ENCODE measurements around the gene DBNDD2. TPM values are rescaled to one million over a fixed set of nuclear protein-coding genes. Genes with fewer than 3 reads are reported as not detected.

The DBNDD2 gene
- polyA plus RNA-seq, 1 donor from 2014 or later, result not detected

DNA sequence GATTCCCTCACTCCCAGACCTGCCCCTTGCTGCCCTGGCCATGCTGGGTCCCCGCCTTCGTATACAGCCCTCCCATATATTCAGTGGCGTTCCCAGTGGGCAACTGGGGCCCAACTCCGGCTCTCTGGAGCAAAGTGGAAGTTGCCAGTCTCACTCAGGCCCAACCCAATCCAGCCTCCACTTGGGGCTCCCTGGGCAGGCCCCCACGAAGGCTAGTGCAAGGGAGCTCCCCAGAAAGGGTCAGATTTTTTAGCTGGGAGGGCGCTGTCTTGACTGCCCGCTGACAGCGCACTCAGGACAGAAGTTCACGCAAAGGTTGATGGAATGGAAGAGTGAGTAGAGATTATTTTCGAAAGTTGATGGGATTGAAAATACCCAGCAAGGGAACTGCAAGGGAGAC, 35.8 kb upstream of the DBNDD2 start:
- Mint-ChIP-seq H3K4me3 (peak overlapping the region in 1 of 4 donors; percentile 56), H3K36me3 (no peaks in the 10 kb centered on the region)

DNA sequence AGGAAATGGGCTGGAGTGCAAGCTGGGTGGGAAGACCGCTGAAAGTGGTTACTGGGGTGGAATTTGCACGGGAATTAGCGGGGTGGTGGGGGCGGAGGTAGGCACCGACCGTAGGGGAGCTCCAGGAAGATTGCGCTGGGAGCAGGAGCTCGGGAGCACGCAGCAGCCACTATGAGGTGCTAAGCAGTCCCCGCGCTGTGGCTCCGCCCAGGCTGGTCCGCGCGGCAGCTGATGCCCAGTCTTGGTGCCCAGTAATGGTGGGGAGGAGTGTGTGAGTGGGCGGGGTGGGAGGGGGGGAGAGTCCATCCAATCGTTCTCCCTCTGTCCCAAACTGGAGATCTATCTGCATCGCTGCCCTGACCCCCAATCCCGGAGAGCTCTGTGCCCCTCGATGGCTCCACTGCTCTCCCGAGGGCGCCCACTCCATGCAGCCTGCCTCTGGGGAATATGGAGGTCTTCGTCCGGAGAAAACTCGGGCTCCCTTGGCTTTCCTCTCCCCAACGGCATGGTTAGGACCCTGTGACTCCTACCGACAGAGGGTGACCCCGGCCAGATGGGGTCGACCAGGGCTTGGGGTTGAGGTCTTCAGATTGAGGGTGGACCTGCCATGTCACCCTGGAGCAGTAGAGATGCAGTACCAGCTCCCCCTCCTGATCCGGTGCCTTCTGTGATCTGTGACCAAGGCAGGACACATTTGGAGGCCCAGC, 35.3 kb upstream of the DBNDD2 start:
- Mint-ChIP-seq H3K4me1 (peaks cover 28 to 32% (median 29%) of the 10 kb centered on the region in 3 donors), H3K27me3 (peaks cover 3% of the 10 kb centered on the region), H3K36me3 (no peaks in the 10 kb centered on the region), H3K9me3 (no peaks in the 10 kb centered on the region), H3K4me3 (peak overlapping the region; percentile 77 to 92 (median 86)), H3K27ac (peak overlapping the region in 2 of 3 donors; percentile 90 to 92)

More for the DNA sequence above, 35.8 kb upstream of the DBNDD2 start:
- Mint-ChIP-seq H3K27ac (peak overlapping the region in 1 of 3 donors; percentile 78), H3K9me3 (no peaks in the 10 kb centered on the region), H3K4me1 (peaks cover 29 to 36% (median 33%) of the 10 kb centered on the region in 3 donors), H3K27me3 (peaks cover 4% of the 10 kb centered on the region)

DNA sequence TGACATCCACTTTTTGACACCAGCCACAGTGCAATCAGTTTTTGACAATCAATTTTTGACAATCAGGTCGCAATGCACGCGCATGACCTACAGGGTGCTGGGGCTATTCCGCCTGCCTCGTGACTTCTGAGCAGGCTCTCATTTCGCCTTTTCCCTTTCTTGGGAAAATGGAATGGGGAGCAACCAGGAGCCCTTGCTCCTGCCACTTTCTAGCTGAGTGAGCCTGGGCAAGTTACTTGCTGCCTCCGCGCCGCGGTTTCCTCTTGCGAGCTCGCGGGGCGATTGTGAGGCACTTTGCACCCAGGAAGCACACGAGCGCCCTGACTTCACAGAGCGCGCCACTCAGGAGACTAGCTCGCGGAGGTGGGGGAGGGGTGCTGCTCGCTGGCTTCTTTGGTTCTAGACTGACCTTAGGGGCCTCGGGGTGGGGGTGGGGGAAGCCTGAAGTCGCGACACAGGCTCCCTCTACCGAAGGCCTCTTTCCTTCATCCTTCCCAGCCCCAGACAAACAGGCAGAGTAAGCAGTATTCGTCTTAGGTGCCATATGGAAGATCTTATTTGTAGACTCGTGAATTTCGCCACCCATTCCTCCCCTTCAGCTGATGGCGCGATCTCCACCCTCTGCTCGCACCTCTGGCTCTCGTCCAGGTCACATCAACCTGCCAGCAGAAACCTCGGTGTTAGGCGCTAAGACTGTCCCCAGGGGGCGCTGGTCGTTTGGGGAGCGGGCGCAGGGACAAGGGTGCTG, 34.6 kb upstream of the DBNDD2 start:
- H3K27me3 Mint-ChIP-seq, result no peaks in the 10 kb centered on the region
- H3K4me1 Mint-ChIP-seq, result peaks cover 21 to 25% (median 22%) of the 10 kb centered on the region in 3 donors
- H3K36me3 Mint-ChIP-seq, result no peaks in the 10 kb centered on the region
- peak overlapping the region; percentile 81 to 92 (median 90) for H3K27ac Mint-ChIP-seq
- peak overlapping the region; percentile 77 to 92 (median 86) for H3K4me3 Mint-ChIP-seq
- H3K9me3 Mint-ChIP-seq, result no peaks in the 10 kb centered on the region

DNA sequence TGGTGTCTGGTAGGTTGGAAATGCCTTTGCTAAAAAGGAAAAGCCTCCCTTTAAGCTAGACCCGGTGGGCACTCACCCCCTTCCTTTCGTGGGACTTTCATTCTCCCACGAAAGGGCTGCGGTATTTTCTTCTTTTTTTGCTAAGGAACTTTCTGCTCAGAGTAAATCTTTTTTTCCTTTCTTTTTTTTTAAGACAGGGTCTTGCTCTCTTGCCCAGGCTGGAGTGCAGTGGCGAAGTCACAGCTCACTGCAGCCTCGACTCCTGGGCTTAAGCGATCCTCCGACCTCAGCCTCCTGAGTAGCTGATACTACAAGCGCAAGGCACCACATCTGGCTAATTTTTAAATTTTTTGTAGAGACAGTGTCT, 34.0 kb upstream of the DBNDD2 start:
- Mint-ChIP-seq H3K27ac (peak overlapping the region; percentile 81 to 92 (median 90)), H3K36me3 (no peaks in the 10 kb centered on the region), H3K4me3 (peak overlapping the region; percentile 50 to 92 (median 84)), H3K9me3 (no peaks in the 10 kb centered on the region), H3K4me1 (peaks cover 15 to 20% (median 17%) of the 10 kb centered on the region in 3 donors), H3K27me3 (no peaks in the 10 kb centered on the region)

DNA sequence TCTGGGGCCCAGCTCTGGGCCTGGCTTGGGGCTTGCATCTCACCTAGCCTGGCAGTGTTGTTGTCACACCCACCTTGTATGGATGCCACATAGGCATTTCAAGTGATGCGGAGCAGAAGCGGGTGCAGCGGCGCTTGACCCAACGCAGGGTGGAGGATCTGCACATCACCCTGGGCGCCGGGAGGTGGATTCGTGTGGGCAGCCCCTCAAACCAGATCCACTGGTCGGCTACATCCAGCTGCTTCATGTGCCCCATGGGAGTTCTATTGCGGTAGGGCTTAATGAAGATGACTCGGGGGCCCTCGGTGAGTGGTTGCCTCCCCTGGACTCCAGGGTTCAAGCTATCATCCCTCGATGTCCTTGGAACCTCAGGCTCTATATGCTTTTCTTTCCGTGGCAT, 33.1 kb upstream of the DBNDD2 start:
- Mint-ChIP-seq H3K36me3 (no peaks in the 10 kb centered on the region), H3K27ac (peak overlapping the region in 1 of 3 donors; percentile 90), H3K27me3 (no peaks in the 10 kb centered on the region), H3K4me3 (no peak overlapping the region), H3K4me1 (peaks cover 10 to 16% (median 14%) of the 10 kb centered on the region in 3 donors), H3K9me3 (no peaks in the 10 kb centered on the region)

DNA sequence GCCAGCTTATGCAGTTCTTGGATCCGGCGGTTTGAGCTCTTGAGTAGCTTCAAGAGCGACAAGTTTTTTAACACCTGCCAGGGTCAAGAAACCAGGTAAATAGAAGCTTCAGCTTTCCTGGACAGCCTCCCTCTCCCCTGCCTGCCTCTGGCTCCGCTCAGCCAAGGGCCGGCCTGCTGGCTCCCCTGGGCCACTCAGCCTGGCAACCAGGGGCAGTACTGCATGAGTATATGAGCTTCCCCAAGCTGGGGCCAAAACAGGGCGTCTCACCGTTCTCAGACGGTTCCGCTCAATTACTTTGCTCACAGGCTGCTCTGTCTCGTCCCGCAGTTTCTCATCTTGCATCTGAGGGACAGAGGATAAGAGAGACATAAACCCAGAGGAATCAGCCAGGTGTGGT, 30.8 kb upstream of the DBNDD2 start:
- H3K27me3 Mint-ChIP-seq, result no peaks in the 10 kb centered on the region
- H3K36me3 Mint-ChIP-seq, result peaks cover 5% of the 10 kb centered on the region
- H3K9me3 Mint-ChIP-seq, result no peaks in the 10 kb centered on the region
- H3K4me3 Mint-ChIP-seq, result no peak overlapping the region
- peaks cover 7 to 16% (median 14%) of the 10 kb centered on the region in 3 donors for H3K4me1 Mint-ChIP-seq
- no peak overlapping the region for H3K27ac Mint-ChIP-seq

DNA sequence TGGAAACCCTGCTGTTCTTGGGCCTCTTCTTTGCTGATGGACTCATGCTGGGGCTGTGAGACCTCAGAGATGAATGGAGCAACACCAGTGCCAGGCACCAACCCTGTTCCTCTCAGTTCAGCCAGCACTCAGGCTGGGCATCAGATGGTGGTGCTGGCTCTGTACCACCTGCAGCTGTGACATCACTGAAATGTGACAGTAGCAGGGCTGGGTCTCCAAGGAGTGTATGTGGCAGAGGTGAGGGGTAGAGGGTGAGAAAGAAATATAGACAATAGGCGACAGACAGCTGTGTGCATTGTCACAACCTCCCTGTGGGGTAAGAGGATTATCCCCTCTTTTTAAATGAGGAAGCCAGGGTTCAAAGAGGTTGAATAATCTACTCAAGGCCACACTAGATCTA, 29.9 kb upstream of the DBNDD2 start, which contains the start of gene TP53TG5:
Gene TP53TG5 (minus strand): TSS at position 135 of the 400 bp plus-strand sequence. CDS start 89 bp downstream, at position 46.
- Mint-ChIP-seq H3K27ac (no peak within 1 kb of the TSS), H3K27me3 (no peaks in the 10 kb centered on the region), H3K9me3 (no peaks in the 10 kb centered on the region), H3K4me1 (peaks cover 3 to 13% (median 11%) of the 10 kb centered on the region in 3 donors), H3K36me3 (peaks cover 5% of the 10 kb centered on the region), H3K4me3 (peak within 1 kb of the TSS in 1 of 4 donors; percentile 52)

DNA sequence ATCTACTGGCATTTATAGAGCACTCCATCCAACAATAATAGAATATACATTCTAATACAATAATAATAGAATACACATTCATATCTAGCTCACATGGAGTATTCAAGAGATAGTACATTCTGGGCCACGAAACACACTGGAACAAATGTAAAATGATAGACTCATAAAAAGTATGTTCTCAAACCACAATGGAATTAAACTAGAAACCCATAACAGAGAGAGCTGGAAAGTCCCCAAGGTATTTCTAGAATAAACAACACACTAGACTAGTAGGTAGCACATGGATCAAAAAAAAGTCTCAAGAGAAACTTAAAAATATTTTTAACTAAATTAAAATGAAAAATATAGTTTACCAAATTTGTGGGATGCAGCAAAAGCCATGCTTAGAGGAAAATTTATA, 20.8 kb upstream of the DBNDD2 start:
- peaks cover 2 to 11% (median 4%) of the 10 kb centered on the region in 3 donors for H3K9me3 Mint-ChIP-seq
- H3K27ac Mint-ChIP-seq, result no peak overlapping the region
- no peak overlapping the region for H3K4me3 Mint-ChIP-seq
- H3K36me3 Mint-ChIP-seq, result peaks cover 5% of the 10 kb centered on the region
- H3K4me1 Mint-ChIP-seq, result peaks cover 0 to 9% (median 3%) of the 10 kb centered on the region in 3 donors
- H3K27me3 Mint-ChIP-seq, result no peaks in the 10 kb centered on the region

DNA sequence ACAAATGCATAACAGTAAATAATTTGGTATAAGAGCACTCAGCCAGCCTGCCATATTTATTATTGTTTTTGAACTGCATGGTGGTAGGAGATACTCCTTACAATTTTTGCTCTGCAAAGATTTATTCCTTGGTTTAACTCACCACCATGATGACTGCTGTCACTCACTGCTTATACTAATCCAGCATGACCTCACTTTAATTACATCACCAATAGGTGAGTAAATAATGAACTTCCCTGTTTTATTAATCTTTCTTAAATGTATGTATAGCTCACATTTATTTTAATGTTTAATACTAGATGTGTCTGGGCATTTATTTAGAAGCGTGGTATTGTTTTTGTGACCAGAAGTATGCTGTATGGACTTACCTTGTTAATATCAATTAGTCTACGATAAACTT, 17.2 kb upstream of the DBNDD2 start:
- Mint-ChIP-seq H3K9me3 (peaks cover 2 to 11% (median 4%) of the 10 kb centered on the region in 3 donors), H3K27me3 (no peaks in the 10 kb centered on the region), H3K4me1 (peaks cover 2 to 9% (median 3%) of the 10 kb centered on the region in 3 donors), H3K36me3 (peaks cover 8% of the 10 kb centered on the region), H3K27ac (no peak overlapping the region), H3K4me3 (no peak overlapping the region)

DNA sequence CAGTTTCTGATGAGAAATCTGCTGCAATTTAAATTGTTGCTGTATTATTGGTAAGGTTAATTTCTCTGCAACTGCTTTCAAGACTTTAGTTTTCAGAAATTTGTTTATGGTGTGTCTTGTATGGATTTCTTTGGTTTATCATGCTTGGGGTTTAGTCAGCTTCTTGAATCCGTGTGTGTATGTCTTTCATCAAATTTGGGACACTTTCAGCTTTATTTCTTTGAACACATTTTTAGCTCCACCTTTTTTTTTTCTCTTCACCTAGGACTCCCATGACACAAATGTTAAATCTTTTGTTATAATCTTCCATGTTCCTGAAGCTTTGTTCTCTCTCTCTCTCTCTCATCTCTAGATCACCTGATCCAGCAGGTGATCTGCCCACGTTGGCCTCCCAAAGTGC, 16.5 kb upstream of the DBNDD2 start:
- Mint-ChIP-seq H3K36me3 (peaks cover 8% of the 10 kb centered on the region), H3K27me3 (no peaks in the 10 kb centered on the region), H3K9me3 (peaks cover 2 to 11% (median 4%) of the 10 kb centered on the region in 3 donors), H3K4me3 (no peak overlapping the region), H3K4me1 (peaks cover 2 to 9% (median 3%) of the 10 kb centered on the region in 3 donors), H3K27ac (peak overlapping the region in 1 of 3 donors; percentile 73)

DNA sequence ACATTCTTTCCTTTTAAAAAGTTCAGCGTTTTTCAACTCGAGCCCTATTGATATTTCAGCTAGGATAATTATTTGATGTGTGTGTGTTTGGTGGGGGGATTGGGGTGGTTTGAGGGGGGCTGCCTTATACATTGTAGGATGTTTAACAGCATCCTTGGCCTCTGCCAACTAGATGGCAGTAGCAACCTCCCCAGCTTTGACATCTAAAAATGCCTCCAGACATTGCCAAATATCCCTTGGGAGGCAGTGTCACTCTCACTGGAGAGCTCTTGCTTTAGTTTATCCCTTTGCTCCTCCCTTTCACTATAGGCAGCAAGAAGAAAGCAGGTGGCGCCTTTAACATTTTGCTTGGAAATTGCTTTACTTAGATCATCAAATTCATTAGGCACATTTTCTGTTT, 15.4 kb upstream of the DBNDD2 start:
- no peak overlapping the region for H3K27ac Mint-ChIP-seq
- H3K9me3 Mint-ChIP-seq, result peaks cover 0 to under 1% (median 0%) of the 10 kb centered on the region in 3 donors
- H3K4me1 Mint-ChIP-seq, result peaks cover 2 to 9% (median 2%) of the 10 kb centered on the region in 3 donors
- no peak overlapping the region for H3K4me3 Mint-ChIP-seq
- H3K27me3 Mint-ChIP-seq, result no peaks in the 10 kb centered on the region
- H3K36me3 Mint-ChIP-seq, result peaks cover 10% of the 10 kb centered on the region

DNA sequence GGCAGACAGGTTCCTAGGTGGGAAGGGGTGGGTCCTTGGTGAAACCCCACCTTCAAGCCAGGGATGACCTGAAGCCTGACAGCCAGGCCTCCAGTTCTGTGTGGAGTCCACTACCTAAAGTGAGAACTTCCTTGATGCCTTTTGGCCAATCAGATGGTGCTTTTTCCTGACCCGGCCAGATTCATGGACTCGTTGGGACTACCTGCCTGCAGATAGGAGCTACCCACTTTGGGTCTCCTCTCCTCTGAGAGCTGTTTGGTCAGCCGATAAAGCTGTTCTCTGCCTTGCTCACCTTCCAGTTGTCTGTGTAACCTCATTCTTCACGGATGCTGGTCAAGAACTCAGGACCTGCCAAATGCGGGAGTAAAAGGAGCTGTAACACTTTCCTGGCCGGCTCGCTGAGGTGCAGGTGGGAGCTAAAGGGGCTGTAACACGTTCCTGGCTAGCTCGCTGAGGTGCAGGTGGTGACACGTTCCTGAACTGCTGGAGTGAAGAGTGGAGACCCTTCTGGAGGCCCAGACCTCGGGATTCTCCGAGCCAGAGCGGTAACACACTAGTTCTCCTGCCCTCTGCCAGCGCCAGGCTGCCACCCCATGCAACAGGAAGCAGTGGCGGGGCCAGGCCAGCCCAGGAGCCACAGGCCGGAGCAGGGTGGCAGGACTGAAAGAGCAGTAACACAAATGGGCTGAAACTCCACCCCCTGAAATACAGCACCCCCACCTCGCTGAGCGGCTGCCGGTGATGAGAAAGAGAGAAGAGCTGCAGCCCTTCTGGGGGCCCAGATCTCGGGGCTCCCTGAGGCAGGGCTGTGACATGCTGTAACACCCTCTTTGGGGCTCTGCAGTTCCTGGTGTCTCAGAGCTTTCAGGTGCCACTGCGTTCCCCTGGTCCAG, 13.6 kb upstream of the DBNDD2 start:
- Mint-ChIP-seq H3K4me3 (peak overlapping the region in 1 of 4 donors; percentile 17), H3K27ac (no peak overlapping the region), H3K4me1 (peaks cover 2 to 9% (median 2%) of the 10 kb centered on the region in 3 donors), H3K27me3 (no peaks in the 10 kb centered on the region), H3K9me3 (peaks cover 0 to 7% (median 2%) of the 10 kb centered on the region in 3 donors), H3K36me3 (peaks cover 11% of the 10 kb centered on the region)

DNA sequence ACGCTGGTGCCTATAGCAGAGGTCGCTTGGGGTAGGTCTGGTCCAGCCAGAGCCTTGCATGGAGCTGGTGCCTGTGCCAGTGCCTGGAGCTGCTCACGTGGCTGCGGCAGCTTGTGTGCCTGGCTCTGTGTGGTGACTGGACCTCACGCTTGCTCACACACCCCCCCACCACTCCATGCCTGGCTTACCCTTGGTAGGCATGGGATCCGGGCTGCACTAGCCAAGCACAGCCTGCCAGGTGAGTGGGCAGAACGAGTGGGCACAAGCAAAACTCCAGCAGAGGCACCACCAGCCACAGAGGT, 13.0 kb upstream of the DBNDD2 start:
- no peaks in the 10 kb centered on the region for H3K27me3 Mint-ChIP-seq
- peaks cover 4 to 12% (median 7%) of the 10 kb centered on the region in 3 donors for H3K9me3 Mint-ChIP-seq
- peaks cover 13% of the 10 kb centered on the region for H3K36me3 Mint-ChIP-seq
- H3K4me1 Mint-ChIP-seq, result peaks cover 2 to 9% (median 2%) of the 10 kb centered on the region in 3 donors
- H3K4me3 Mint-ChIP-seq, result no peak overlapping the region
- no peak overlapping the region for H3K27ac Mint-ChIP-seq

DNA sequence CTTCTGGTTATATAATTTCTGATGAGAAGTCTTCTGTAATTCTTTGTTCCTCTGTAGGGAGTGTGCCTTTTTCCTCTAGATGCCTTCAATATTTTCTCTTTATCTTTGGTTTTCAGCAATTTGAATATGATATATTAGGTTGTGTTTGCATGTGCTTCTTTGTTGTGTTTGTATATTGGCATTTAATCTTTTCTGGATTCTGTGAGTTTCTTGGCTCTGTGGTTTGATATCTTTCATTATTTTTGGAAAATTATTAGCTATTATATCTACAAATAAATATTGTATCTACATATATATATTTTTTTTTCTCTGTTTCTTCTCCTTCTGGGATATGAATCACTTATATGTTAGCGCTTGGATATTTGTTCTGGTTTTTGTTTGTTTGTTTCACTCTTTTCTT, 9.1 kb upstream of the DBNDD2 start:
- Mint-ChIP-seq H3K4me3 (no peak overlapping the region), H3K36me3 (peaks cover 19% of the 10 kb centered on the region), H3K9me3 (peaks cover 4 to 16% (median 14%) of the 10 kb centered on the region in 3 donors), H3K27ac (peak overlapping the region in 1 of 3 donors; percentile 6), H3K4me1 (peaks cover 0 to 2% (median 0%) of the 10 kb centered on the region in 3 donors), H3K27me3 (peaks cover 4% of the 10 kb centered on the region)
